CD4-positive, alpha-beta T cell treated with Interleukin-4 for 4 hours (primary cell): ENCODE data around the gene UNC5A.
"Not testable (repeated sequence)": the region's sequence is repeated elsewhere in the genome, so short reads cannot be mapped to it uniquely, and the experiment has no call there.

ENCODE experiments used
- DNase-seq: peaks from one replicate; pipeline ENCODE4 v3.0.0-alpha.2; 2020

UNC5A gene

GRCh38 chr5:176866707-176867310, 56.5 kb downstream of the UNC5A start:
- no peak for DNase-seq

GRCh38 chr5:176868126-176868525, 57.8 kb downstream of the UNC5A start:
- no peak for DNase-seq

- DNase-seq = no peak
These were observed 58.4 kb downstream of the UNC5A start for GRCh38 chr5:176868731-176869130.

GRCh38 chr5:176869501-176870109, 59.2 kb downstream of the UNC5A start:
- no peak for DNase-seq

- DNase-seq = no peak
These were observed 59.8 kb downstream of the UNC5A start for GRCh38 chr5:176870110-176870591.

DNA sequence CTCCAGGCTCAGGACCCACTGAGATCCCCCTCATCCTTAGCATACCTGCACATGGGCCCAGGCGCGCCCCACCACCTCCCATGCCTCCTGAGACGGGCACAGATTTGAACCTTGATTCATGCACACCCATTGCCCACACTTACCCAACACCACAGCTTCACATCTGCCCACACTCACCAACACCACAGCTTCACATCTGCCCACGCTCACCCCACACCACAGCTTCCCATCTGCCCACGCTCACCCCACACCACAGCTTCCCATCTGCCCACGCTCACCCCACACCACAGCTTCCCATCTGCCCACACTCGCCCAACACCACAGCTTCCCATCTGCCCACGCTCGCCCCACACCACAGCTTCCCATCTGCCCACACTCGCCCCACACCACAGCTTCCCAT, 60.3 kb downstream of the UNC5A start:
- DNase-seq = not testable (repeated sequence)

DNA sequence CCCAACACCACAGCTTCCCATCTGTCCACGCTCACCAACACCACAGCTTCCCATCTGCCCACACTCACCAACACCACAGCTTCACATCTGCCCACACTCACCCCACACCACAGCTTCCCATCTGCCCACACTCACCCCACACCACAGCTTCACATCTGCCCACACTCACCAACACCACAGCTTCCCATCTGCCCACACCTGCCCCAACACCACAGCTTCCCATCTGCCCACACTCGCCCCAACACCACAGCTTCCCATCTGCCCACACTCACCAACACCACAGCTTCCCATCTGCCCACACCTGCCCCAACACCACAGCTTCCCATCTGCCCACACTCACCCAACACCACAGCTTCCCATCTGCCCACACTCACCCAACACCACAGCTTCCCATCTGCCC, 62.2 kb downstream of the UNC5A start:
- DNase-seq = not testable (repeated sequence)

DNA sequence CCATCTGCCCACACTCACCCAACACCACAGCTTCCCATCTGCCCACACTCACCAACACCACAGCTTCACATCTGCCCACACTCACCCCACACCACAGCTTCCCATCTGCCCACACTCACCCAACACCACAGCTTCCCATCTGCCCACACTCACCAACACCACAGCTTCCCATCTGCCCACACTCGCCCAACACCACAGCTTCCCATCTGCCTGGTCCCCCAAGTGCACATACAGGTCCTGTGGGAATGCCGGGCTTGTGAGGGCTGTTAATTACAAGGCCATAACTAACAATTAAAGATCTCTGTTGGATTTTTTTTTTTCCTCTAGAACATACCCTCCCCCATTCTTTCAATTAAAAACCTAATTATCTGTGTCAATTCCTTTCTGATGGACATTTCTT, 62.7 kb downstream of the UNC5A start:
- DNase-seq = not testable (repeated sequence)

DNA sequence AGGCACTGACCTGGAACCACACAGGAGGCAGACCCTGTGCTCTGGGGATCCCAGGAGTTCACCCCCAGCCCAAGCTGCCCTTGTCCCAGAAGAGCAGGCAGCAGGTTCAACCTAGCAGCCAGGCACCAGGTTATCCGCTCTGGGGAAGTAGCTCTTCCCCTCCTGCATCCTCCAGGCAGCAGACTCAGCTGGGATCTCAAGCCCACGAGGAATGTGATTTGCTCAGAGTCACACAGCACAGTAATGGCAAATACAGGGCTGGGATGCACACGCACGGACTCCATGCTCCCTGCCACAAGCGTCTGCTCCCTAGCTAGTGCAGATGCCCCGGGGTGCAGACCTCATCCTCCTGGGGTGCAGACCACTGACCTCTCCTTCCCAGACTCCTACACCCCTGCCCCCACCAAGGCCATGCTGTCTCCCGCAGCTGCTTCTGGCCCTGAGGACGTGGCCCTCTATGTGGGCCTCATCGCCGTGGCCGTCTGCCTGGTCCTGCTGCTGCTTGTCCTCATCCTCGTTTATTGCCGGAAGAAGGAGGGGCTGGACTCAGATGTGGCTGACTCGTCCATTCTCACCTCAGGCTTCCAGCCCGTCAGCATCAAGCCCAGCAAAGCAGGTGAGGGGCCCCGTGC, 63.3 kb downstream of the UNC5A start:
- DNase-seq = no peak

DNA sequence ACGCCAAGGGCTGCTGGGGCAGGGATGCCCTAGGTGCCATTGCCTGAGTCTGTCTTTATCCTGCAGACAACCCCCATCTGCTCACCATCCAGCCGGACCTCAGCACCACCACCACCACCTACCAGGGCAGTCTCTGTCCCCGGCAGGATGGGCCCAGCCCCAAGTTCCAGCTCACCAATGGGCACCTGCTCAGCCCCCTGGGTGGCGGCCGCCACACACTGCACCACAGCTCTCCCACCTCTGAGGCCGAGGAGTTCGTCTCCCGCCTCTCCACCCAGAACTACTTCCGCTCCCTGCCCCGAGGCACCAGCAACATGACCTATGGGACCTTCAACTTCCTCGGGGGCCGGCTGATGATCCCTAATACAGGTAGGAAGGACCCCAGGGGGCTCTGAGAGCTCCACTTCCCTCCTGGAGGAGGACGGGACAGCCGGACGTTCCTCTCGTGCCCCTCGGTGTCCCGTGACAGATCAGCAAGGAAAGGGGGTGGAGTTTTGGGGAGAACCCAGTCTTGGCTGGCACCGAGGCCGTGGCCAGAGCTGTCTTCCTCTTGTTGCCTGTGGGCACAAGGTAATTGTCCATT, 63.9 kb downstream of the UNC5A start:
- no peak for DNase-seq

DNA sequence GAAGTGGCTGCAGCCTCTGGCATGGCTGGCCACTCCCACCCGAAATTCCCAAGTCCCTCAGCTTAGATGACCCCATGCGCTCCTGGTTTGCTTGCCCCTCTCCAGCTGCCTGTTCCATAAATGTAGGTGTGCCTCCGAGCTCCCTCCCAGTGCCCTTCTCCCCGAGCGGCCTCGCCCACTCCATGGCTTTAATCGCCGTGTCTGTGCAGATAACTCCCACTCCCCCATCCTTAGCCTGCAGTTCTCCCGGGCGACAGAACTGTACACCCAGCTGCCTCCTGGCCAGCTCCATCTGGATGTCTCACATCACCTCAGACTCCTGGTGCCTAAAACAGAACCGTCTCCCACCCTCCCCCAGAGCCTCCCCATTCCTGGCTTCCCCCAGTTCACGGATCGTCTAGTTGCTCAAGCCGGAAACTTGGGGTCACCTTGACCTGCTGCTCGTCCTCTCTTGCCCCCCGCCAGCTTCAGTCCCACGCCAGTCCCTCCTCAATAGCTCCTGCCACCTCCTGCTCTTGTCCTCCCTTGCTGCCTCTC, 64.7 kb downstream of the UNC5A start:
- DNase-seq = no peak

- no peak for DNase-seq
These were observed 65.6 kb downstream of the UNC5A start for GRCh38 chr5:176875783-176876505.

DNA sequence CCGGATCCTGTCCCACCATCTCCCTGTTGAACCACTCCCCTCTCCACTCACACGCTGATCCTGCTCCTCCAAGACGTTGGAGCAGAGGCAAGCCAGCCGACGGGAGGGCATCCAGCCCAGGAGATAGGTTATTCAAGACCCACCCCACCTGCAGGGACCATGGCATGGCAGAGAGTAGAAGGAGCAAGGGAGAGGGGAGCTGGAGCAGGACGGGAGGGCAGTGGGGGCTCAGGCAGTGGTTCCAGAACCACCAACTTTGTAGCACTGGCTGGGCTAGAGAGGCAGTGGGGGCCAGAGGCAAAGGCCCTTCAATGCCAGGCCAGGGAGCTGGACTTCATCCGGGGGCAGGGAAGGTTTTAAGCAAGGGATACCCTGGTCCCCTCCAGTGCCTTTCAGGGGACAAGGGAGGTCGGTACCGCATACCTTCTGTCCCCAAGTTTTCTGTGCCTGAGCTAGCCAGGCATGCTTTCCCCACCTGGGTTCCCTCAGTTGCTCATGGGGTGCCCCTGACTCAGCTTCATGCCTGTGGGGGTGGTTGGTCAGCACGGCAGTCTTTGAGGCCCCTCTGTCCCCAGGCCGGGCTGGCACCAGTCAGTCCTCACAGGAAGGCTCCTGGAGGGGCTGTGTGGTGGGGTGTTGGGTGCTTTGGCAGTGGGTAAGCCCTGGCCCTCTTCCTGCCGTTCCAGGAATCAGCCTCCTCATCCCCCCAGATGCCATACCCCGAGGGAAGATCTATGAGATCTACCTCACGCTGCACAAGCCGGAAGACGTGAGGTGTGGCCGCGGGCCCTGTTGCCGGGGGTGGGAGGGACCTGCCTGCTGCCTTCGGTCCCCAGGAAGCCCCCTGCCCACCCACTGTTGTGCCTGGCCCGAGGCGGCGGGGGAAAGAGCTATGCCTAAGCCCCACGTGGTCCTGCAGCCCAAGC, 66.4 kb downstream of the UNC5A start:
- DNase-seq = no peak

DNA sequence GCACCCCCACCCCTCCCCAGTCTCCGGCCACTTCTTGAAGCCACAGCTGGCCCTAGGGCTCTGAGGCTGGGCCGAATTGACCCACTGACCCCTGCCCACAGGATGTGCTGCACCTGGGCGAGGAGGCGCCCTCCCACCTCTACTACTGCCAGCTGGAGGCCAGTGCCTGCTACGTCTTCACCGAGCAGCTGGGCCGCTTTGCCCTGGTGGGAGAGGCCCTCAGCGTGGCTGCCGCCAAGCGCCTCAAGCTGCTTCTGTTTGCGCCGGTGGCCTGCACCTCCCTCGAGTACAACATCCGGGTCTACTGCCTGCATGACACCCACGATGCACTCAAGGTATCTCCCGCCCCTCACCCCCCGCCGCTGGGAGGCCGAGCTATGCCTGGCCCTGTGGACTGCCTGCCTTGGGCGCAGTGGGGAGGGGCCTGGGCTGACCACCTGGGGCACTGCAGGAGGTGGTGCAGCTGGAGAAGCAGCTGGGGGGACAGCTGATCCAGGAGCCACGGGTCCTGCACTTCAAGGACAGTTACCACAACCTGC, 67.5 kb downstream of the UNC5A start:
- no peak for DNase-seq

DNA sequence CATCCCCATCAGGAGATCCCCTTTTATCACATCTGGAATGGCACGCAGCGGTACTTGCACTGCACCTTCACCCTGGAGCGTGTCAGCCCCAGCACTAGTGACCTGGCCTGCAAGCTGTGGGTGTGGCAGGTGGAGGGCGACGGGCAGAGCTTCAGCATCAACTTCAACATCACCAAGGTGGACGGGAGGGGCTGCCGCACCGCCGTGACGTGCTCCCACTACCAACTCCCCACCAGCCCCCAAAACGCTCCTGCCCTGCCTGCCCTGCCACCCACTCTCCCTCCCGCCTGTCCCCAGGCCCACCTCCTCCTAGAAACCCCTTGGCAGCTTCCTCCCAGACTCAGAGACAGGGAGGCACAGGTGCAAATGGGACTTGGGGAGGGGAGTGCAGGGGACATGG, 68.1 kb downstream of the UNC5A start:
- no peak for DNase-seq

- DNase-seq = no peak
These were observed 68.7 kb downstream of the UNC5A start for GRCh38 chr5:176878906-176879662.

- no peak for DNase-seq
These were observed 69.5 kb downstream of the UNC5A start for GRCh38 chr5:176879663-176880361.

DNA sequence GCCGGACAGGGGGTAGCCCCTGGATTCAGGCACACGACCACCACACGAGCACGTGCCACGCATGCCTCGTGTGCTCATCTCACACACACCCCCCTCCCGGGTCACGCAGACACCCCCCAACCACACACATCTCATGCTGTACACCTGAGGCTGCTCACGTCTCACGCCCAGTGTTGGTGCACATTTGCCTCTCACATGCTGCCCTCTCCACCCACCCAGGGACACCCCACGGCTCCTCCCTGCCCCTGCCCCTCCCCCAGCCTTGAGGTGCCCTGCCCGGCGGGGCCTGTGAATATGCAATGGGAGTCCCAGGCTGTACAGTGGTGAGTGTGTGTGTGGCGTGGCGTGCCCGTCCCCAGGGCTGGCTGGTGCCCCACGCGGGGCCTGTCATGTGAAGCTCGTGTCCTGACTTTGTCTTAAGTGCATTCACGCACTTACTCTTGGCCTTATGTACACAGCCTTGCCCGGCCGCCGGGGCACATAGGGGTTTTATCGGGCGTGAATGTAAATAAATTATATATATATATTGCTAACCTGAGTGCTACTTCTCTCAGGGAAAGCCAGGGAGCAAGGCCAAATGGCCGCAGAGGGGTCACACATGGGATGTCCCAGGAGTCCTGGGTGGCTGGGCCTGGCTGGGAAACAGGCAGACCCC, 70.1 kb downstream of the UNC5A start:
- no peak for DNase-seq

- no peak for DNase-seq
These were observed 70.8 kb downstream of the UNC5A start for GRCh38 chr5:176881021-176881749.
